Neural progenitor cell (in vitro differentiated cells): Measurements from ENCODE around the gene CPXM2.

ENCODE experiments used
- EZH2 ChIP-seq: fragments of 200-600 bp; sonication (generic); IDR thresholded peaks from 2 replicates; pipeline ENCODE4 v1.6.1; 2017; ENCODE audit warnings: antibody characterized with exemption, mild to moderate bottlenecking, moderate library complexity
- TF ChIP-seq, protein P1 (sequence below): fragments of 200-600 bp; sonication (generic); IDR thresholded peaks from 2 replicates; pipeline ENCODE4 v1.5.1; 2017; ENCODE audit warnings: antibody characterized with exemption, mild to moderate bottlenecking

DNA sequence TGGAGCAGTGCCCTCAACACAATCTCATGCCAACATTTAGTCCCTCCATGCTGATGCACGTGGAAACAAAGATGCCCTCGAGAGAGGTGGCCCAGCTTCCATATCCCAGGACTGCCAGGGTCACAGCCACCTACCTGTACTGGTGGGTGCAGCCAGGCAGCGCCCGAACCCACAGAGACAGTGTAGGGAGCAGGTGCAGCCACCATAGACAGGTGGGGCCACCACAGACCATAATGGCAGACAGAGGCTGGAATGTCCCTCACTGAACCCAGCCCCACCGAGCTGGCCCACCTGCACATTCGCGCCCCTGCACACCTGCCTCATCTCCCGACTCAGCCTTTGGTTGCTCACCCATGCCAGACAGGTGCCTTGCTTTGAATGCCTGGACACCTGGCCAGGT lies 18.3 kb upstream of the CPXM2 start:
- TF ChIP-seq, protein P1, sequence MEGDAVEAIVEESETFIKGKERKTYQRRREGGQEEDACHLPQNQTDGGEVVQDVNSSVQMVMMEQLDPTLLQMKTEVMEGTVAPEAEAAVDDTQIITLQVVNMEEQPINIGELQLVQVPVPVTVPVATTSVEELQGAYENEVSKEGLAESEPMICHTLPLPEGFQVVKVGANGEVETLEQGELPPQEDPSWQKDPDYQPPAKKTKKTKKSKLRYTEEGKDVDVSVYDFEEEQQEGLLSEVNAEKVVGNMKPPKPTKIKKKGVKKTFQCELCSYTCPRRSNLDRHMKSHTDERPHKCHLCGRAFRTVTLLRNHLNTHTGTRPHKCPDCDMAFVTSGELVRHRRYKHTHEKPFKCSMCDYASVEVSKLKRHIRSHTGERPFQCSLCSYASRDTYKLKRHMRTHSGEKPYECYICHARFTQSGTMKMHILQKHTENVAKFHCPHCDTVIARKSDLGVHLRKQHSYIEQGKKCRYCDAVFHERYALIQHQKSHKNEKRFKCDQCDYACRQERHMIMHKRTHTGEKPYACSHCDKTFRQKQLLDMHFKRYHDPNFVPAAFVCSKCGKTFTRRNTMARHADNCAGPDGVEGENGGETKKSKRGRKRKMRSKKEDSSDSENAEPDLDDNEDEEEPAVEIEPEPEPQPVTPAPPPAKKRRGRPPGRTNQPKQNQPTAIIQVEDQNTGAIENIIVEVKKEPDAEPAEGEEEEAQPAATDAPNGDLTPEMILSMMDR, result no peak
- no peak for TF ChIP-seq EZH2
